Bronchial epithelial cell (primary cell): ENCODE measurements around the gene ACBD6. TPM values are rescaled to one million over a fixed set of nuclear protein-coding genes. Genes with fewer than 3 reads are reported as not detected.

Experiments used
- DNase-seq: peaks from one replicate; pipeline ENCODE4 v3.0.0-alpha.2; 2010; ENCODE audit warnings: low read depth
- FAIRE-seq: peaks from 2 replicates; lab custom pipeline; 2011; peaks lifted over from hg19 to GRCh38; lab: Jason Lieb, UNC
- H3K27me3 ChIP-seq: 2 replicates; pipeline ENCODE4 v1.5.1; 2011; ENCODE audit warnings: low read length; ENCODE audit not compliant: control insufficient read depth, insufficient read depth
- H3K36me3 ChIP-seq: 2 replicates; pipeline ENCODE4 v1.5.1; 2011; ENCODE audit warnings: low read length; ENCODE audit not compliant: control insufficient read depth, insufficient read depth
- H3K4me3 ChIP-seq: 2 replicates; pipeline ENCODE4 v1.5.1; 2011; ENCODE audit warnings: mild to moderate bottlenecking, low read depth, low read length, control low read depth
- CTCF ChIP-seq: IDR thresholded peaks from 2 replicates; pipeline ENCODE4 v1.5.1; 2011; ENCODE audit warnings: mild to moderate bottlenecking, moderate library complexity, low read length, control low read depth, inconsistent platforms; ENCODE audit not compliant: insufficient read depth, severe bottlenecking
- total RNA-seq: library from RNA; depleted of rRNA; stranded (reverse); fragments of >200 nt; gene quantifications from 2 replicates; pipeline ENCODE4 v1.2.1, GENCODE V29; 2014

The ACBD6 gene
- total RNA-seq, 1 donor from 2014 or later, result 118 TPM

DNA sequence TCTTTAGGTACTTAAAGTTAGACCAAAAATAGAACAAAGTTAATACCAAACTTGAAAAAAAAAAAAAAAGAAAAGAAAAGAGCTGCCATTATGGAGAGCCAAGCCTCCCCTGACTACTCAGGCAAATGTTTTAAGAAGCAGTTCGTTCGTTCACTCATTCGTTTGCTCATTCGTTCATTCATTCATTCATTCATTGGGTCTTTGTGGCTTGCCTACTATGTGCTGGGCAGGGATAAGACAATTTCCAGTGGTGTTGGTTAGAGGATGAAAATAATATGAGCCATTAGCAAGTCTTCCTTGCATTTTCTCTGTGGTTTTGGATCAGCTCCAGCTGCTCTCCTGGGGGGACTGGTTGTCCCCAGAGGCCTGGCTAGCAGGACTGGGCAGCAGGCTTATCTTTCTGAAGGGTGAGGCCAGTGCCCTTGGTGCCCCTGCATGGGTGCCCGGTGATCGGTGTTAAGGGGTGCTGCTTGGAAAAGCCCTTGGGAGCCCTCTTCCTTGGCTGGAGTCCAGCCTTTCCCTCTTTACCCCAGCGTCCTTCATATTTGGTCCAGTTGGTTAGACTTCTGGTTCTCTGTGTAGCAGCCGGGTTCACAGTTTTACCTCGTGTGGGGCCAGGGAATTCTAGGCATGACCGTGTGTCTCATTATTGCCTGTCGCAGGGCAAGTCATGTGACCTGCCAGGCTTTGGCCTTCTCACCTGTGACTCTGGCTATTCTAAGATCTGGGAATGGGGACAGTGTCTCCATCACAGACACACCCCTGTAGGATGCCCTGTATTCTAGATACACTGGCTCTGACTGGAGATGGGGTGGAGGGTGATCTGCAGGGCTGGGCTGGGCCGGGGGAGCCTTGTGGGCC lies 239.5 kb downstream of the ACBD6 start:
- no peak for DNase-seq
- FAIRE-seq, result no peak
- H3K4me3 ChIP-seq, result no peak overlapping the region
- peaks cover 3% of the 10 kb centered on the region for H3K27me3 ChIP-seq
- TF ChIP-seq CTCF, result no peak
- no peaks in the 10 kb centered on the region for H3K36me3 ChIP-seq

DNA sequence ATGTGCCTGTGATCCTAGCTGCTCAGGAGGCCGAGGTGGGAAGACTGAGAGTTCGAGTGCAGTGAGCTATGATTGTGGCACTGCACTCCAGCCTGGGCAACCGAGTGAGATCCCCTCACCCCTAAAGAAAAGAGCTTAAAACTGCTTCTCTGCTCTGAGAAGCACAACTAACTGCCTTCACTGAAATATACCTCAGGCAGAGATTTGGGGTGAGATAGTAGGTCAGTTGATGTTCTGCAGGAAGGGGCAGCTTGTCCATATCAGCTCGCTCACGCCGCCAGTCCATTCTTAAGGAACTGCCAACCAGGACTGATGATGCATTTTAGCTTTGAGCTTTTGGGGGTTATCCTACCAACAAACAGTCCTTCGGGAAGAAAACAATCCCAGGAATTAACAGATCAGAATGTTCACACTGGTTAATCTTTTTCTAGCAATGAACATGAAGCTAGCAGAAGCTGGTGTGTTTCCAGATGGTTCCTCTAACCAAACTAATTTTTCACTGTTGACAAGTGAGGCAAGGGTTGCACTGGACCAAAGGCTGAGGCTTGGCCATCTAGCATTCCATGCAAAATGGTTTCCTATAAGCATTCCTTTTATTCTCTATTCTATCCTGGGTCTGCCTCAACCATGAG lies 240.7 kb downstream of the ACBD6 start:
- TF ChIP-seq CTCF, result no peak
- DNase-seq (no peak), FAIRE-seq (no peak)
- H3K36me3 ChIP-seq, result no peaks in the 10 kb centered on the region
- H3K27me3 ChIP-seq, result peaks cover 3% of the 10 kb centered on the region
- H3K4me3 ChIP-seq, result no peak overlapping the region

- DNase-seq (no peak), FAIRE-seq (no peak)
- Histone ChIP-seq H3K36me3 (no peaks in the 10 kb centered on the region), H3K4me3 (no peak overlapping the region), H3K27me3 (peaks cover 3% of the 10 kb centered on the region)
- TF ChIP-seq CTCF, result no peak
Measured at GRCh38 chr1:180261030-180261429, 241.3 kb downstream of the ACBD6 start.

DNA sequence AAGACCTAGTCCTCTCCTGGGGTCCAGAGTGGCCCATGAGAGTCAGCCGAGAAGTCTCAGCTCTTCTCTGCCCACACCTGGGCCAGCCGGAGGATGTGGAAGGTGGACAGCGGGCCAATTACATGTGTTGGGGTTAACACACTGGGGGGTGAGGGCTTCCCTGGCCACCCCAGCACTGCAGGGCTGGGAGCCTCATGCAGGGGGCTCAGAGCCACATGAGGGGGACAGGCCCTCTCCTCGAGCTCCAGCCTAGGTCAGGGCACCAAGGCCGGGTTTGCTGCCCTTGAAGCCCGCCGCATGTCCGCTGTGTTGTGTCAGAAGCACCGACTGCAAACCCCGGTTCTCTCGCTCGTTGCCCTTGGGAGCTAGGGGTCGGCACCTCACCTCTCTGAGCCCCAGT lies 241.8 kb downstream of the ACBD6 start:
- Histone ChIP-seq H3K36me3 (no peaks in the 10 kb centered on the region), H3K4me3 (no peak overlapping the region), H3K27me3 (peaks cover 1% of the 10 kb centered on the region)
- DNase-seq (no peak), FAIRE-seq (no peak)
- no peak for TF ChIP-seq CTCF

GRCh38 chr1:180259431-180260338 lies 242.7 kb downstream of the ACBD6 start:
- FAIRE-seq, result no peak
- Histone ChIP-seq H3K36me3 (no peaks in the 10 kb centered on the region), H3K4me3 (no peak overlapping the region), H3K27me3 (no peaks in the 10 kb centered on the region)
- no peak for TF ChIP-seq CTCF
- DNase-seq, result no peak
